T-cell (primary cell): ENCODE results near the gene CNST. TPM values are rescaled to one million over a fixed set of nuclear protein-coding genes. Genes with fewer than 3 reads are reported as not detected.
"Not testable (repeated sequence)": the region's sequence is repeated elsewhere in the genome, so short reads cannot be mapped to it uniquely, and the experiment has no call there.

Experiments
- ATAC-seq, 4 experiments: fragments of 200-7000 bp in 3 of 4; fragments of 150-1000 bp in 1 of 4; cut with Tn5 transposase; replicated peaks in 1 of 4; 1 replicate in 3 of 4; 2 replicates in 1 of 4; pipeline ENCODE4 v1.10.0; 2021; ENCODE audit warnings: moderate library complexity in 3 of 4, mild to moderate bottlenecking in 2 of 4, moderate number of reproducible peaks in 1 of 4
- CTCF ChIA-PET, 2 donors: fragments of 300-600 bp; sonication (Branson Sonifier 250); formaldehyde crosslinking; loops; one replicate each; lab custom pipeline; 2022; ENCODE audit warnings: antibody characterized with exemption in 2 of 2; lab: Charles Lee
- POLR2A ChIA-PET, 2 donors: fragments of 300-600 bp; sonication (Branson Sonifier 250); formaldehyde crosslinking; loops; one replicate each; lab custom pipeline; 2022; ENCODE audit warnings: antibody characterized with exemption in 2 of 2; lab: Charles Lee
- DNase-seq, 35 experiments: peaks; one replicate each; pipeline versions ENCODE4 v3.0.0 to v3.0.0-alpha.2; 2013 to 2023
- H3K27ac ChIP-seq: one replicate; pipeline ENCODE4 v1.5.1; 2013; ENCODE audit warnings: low read length
- H3K27me3 ChIP-seq, 2 experiments: replicated peaks in 1 of 2; 1 replicate in 1 of 2; 2 replicates in 1 of 2; pipeline versions ENCODE4 v1.6.1 to v1.7.0; 2013; ENCODE audit warnings: low read length in 1 of 2, mixed read lengths in 1 of 2; ENCODE audit not compliant: control insufficient read depth in 2 of 2, insufficient read depth in 2 of 2; ENCODE audit errors: extremely low read depth in 1 of 2
- H3K36me3 ChIP-seq, 2 donors: 1 replicate in 1 of 2; 2 replicates in 1 of 2; pipeline versions ENCODE4 v1.6.1 to v1.7.0; 2013; ENCODE audit warnings: low read length in 1 of 2; ENCODE audit not compliant: control insufficient read depth in 2 of 2, insufficient read depth in 1 of 2; ENCODE audit errors: extremely low read depth in 1 of 2
- H3K4me1 ChIP-seq, 2 experiments: 1 replicate in 1 of 2; 2 replicates in 1 of 2; pipeline versions ENCODE4 v1.6.1 to v1.7.0; 2013; ENCODE audit warnings: low read length in 2 of 2, mixed read lengths in 1 of 2; ENCODE audit not compliant: insufficient read depth in 2 of 2, control insufficient read depth in 1 of 2; ENCODE audit errors: extremely low read depth in 1 of 2
- H3K4me3 ChIP-seq, 2 donors: 1 replicate in 1 of 2; 2 replicates in 1 of 2; pipeline versions ENCODE4 v1.5.1 to v1.7.0; 2013; ENCODE audit warnings: mild to moderate bottlenecking in 2 of 2, low read length in 1 of 2, moderate library complexity in 1 of 2; ENCODE audit not compliant: control insufficient read depth in 1 of 2; ENCODE audit errors: extremely low read depth in 1 of 2
- H3K9me3 ChIP-seq: 2 replicates; pipeline ENCODE4 v1.7.0; 2013
- H3K27ac Mint-ChIP-seq, 2 donors: one replicate each; pipeline ENCODE4 v1.8.0; 2020 to 2021; ENCODE audit warnings: mild to moderate bottlenecking in 2 of 2, mixed read lengths in 2 of 2
- H3K27me3 Mint-ChIP-seq, 2 donors: one replicate each; pipeline ENCODE4 v1.8.0; 2021 to 2022; ENCODE audit warnings: mixed read lengths in 2 of 2
- H3K36me3 Mint-ChIP-seq: one replicate; pipeline ENCODE4 v1.8.0; 2021; ENCODE audit warnings: mixed read lengths
- H3K4me1 Mint-ChIP-seq, 3 donors: one replicate each; pipeline ENCODE4 v1.8.0; 2020 to 2022; ENCODE audit warnings: mixed read lengths in 3 of 3, mild to moderate bottlenecking in 1 of 3
- H3K4me3 Mint-ChIP-seq, 3 donors: one replicate each; pipeline ENCODE4 v1.8.0; 2020 to 2022; ENCODE audit warnings: mild to moderate bottlenecking in 3 of 3, mixed read lengths in 3 of 3, moderate library complexity in 3 of 3
- H3K9me3 Mint-ChIP-seq, 3 donors: one replicate each; pipeline ENCODE4 v1.8.0; 2020 to 2022; ENCODE audit warnings: mixed read lengths in 3 of 3
- WGBS: methylation state at CpG from one replicate; pipeline ENCODE4 v1.1.5; 2013; ENCODE audit warnings: missing lambda C conversion rate; ENCODE audit not compliant: insufficient coverage; 5-methylcytosine and 5-hydroxymethylcytosine counted together
- total RNA-seq, 35 experiments: library from RNA in 6 of 35; stranded (reverse) in 6 of 35; fragments of 120-200 nt in 1 of 35; gene quantifications; one replicate each; pipeline versions ENCODE4 v1.2.1 to v1.2.4 and lab custom pipeline; 2013 to 2026

Gene CNST
- total RNA-seq, 5 donors from 2014 or later (not counting 1 experiment from before 2014, with no cell fraction given) = 69.0 to 87.3 (median 74.4) TPM

DNA sequence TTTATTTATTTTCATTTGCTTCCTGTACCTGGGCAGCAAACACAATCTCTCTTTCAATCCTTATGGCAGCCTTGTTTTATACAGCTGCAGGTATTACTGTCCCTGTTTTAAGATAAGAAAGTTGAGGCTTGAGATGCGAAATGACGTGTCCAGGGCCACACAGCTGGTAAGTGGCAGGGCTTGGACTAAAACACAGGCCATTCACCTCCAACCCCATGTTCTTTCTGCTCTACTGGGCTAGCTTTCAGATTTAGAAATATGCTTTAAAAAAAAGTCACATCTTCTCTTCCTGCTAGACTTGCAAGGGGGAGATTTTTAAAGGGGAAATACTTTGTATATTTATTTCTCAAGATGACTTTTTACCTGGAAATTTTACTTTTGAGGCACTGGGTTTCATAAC lies 62.8 kb downstream of the CNST start:
- Mint-ChIP-seq H3K27me3 (no peaks in the 10 kb centered on the region), H3K4me1 (peaks cover 9 to 14% (median 11%) of the 10 kb centered on the region in 3 donors), H3K9me3 (no peaks in the 10 kb centered on the region), H3K27ac (no peak overlapping the region), H3K36me3 (peaks cover 48% of the 10 kb centered on the region), H3K4me3 (no peak overlapping the region)
- ChIA-PET CTCF (interaction anchor here in 1 of 2 donors (0.6 kb wide), 1 partner anchor 92 kb away, joined by 3 read pairs; no protein-coding TSS in a partner anchor), POLR2A (no interaction called here)
- H3K4me3 ChIP-seq = no peak overlapping the region
- no peaks in the 10 kb centered on the region for H3K9me3 ChIP-seq
- no CpG with 5 or more reads among the region's 2 CpGs for WGBS
- DNase-seq (no peak), ATAC-seq (no peak)
- H3K36me3 ChIP-seq = peaks cover 3 to 45% of the 10 kb centered on the region in 2 donors
- no peaks in the 10 kb centered on the region for H3K27me3 ChIP-seq
- H3K27ac ChIP-seq = no peak overlapping the region
- no peaks in the 10 kb centered on the region for H3K4me1 ChIP-seq

DNA sequence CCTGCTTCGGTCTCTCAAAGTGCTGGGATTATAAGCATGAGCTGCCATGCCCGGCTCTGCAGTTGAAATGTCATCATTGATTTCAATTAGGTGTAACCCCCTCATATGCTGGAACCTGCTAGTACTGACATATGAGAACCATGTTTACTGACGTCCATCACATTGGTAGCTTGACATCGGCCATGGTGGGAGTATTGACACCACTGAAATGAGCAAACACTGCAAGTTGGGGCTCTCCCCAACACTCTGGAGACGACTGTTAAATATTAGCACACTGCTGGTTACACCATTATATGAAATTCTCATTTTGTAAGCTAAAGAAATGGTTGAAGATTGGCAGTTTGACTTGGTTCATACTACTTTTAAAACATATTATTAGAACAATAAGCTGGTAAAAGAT lies 63.7 kb downstream of the CNST start:
- no peak for ATAC-seq
- no peaks in the 10 kb centered on the region for H3K9me3 Mint-ChIP-seq
- no peak overlapping the region for H3K27ac Mint-ChIP-seq
- H3K4me3 Mint-ChIP-seq = no peak overlapping the region
- H3K4me1 Mint-ChIP-seq = peaks cover 9 to 13% (median 11%) of the 10 kb centered on the region in 3 donors
- H3K27me3 Mint-ChIP-seq = no peaks in the 10 kb centered on the region
- Histone ChIP-seq H3K4me1 (no peaks in the 10 kb centered on the region), H3K27ac (no peak overlapping the region), H3K36me3 (peaks cover 6 to 47% of the 10 kb centered on the region in 2 donors), H3K9me3 (no peaks in the 10 kb centered on the region), H3K27me3 (no peaks in the 10 kb centered on the region), H3K4me3 (no peak overlapping the region)
- no peak for DNase-seq
- CTCF ChIA-PET = no interaction called here
- 88% methylated on average over 4 of the region's 5 CpGs for WGBS
- H3K36me3 Mint-ChIP-seq = peaks cover 50% of the 10 kb centered on the region
- POLR2A ChIA-PET = no interaction called here

DNA sequence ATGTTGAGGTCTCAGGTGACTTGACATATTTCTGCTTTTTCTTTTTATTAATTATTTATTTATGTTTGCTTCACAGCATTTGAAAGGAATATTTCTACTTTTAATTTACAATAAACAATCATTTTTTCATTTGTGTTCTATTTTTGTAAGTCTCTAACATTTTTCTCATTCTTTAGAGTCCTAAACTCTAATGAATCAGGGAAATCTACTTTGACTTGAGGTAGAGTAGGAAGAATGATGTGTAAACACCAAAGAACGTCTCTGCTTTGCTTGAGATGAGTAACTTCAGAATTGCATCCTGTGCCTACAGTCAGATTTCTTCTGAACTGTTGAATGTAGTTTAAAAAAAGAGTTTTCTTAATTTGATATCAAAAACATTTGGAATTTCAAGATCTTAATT lies 65.2 kb downstream of the CNST start:
- H3K27me3 Mint-ChIP-seq = no peaks in the 10 kb centered on the region
- no peak overlapping the region for H3K4me3 Mint-ChIP-seq
- H3K27ac ChIP-seq = no peak overlapping the region
- H3K4me1 Mint-ChIP-seq = peaks cover 7 to 11% (median 9%) of the 10 kb centered on the region in 3 donors
- POLR2A ChIA-PET = no interaction called here
- H3K36me3 Mint-ChIP-seq = peaks cover 49% of the 10 kb centered on the region
- H3K9me3 ChIP-seq = no peaks in the 10 kb centered on the region
- WGBS = no CpG with 5 or more reads among the region's 1 CpG
- no peaks in the 10 kb centered on the region for H3K9me3 Mint-ChIP-seq
- DNase-seq (no peak), ATAC-seq (no peak)
- H3K4me1 ChIP-seq = no peaks in the 10 kb centered on the region
- CTCF ChIA-PET = no interaction called here
- no peak overlapping the region for H3K4me3 ChIP-seq
- no peaks in the 10 kb centered on the region for H3K27me3 ChIP-seq
- H3K27ac Mint-ChIP-seq = no peak overlapping the region
- peaks cover 6 to 45% of the 10 kb centered on the region in 2 donors for H3K36me3 ChIP-seq

DNA sequence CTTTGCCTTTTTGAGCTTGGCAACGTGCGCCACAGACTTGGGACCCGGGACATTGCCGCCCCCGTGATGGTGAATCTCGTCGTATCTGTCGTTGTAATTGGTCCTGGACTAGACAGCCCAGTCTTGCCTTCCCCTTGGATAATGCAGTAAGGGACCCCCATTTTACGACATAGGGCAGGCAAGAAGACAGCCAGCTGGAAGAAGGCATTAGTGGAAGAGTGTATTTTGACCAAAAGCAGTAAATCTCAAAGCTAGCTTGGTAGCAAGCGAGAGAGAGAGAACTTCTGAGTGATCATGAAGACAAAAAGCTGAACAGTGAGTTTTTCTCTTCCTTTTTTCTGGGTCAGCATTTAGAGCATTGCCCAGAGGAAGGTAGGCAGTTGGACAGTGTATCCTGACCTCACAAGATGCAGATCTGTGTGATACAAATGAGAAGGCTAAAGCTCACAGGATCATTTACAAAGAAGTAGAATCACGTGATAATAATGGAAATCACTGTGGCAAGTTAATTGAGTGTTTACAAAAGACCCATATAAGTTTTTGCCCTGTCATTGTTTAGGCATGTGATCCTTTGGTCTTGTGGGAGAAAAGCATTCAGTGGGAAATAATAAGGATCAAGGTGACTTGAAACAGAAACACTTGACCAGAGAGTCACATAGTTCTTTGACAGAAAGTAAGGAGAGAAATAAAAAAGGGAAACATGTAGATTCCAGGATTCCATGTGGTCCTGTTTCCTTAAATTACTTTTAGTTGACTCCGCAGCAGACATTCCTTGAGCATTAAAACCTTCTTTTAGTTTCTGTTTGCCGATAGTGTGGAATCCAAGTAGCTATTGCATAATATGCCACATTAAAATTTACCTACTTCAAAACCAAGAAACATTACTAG lies 66.3 kb downstream of the CNST start:
- DNase-seq = no peak
- no peak overlapping the region for H3K27ac Mint-ChIP-seq
- Histone ChIP-seq H3K27ac (no peak overlapping the region), H3K4me1 (no peaks in the 10 kb centered on the region), H3K27me3 (no peaks in the 10 kb centered on the region), H3K9me3 (no peaks in the 10 kb centered on the region), H3K4me3 (no peak overlapping the region), H3K36me3 (peaks cover 6 to 48% of the 10 kb centered on the region in 2 donors)
- 99% methylated on average over 11 of the region's 13 CpGs for WGBS
- H3K4me1 Mint-ChIP-seq = peaks cover 0 to 2% (median under 1%) of the 10 kb centered on the region in 3 donors
- peaks cover 39% of the 10 kb centered on the region for H3K36me3 Mint-ChIP-seq
- no peak overlapping the region for H3K4me3 Mint-ChIP-seq
- ATAC-seq = no peak
- POLR2A ChIA-PET = interaction anchor here in 1 of 2 donors (0.5 kb wide), 1 partner anchor 17 kb away, joined by 4 read pairs; no protein-coding TSS in a partner anchor
- CTCF ChIA-PET = no interaction called here
- H3K9me3 Mint-ChIP-seq = no peaks in the 10 kb centered on the region
- H3K27me3 Mint-ChIP-seq = no peaks in the 10 kb centered on the region

DNA sequence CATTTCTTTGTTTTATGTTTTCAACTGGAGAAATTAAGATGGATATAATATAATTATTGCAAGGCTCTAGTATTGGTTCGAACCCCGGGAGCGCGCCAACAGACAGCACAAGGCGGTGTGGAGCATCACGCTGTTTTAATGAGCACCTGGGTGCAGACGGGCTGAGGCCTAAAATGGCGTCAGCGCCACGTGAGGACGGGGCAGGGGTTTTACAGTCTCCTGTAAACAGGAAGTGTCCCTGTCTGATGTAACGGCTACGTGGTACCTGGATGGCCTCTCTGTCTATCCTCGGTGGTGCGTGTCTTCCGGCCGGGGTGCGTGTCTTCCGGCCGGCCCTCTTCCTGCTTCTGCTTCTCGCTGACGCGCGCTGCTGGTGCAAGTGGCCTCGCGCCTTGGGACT lies 68.4 kb downstream of the CNST start:
- H3K4me1 ChIP-seq, H3K27me3 Mint-ChIP-seq, ATAC-seq, H3K27ac ChIP-seq, H3K27ac Mint-ChIP-seq, H3K27me3 ChIP-seq, H3K4me1 Mint-ChIP-seq, POLR2A ChIA-PET, DNase-seq, H3K9me3 Mint-ChIP-seq, CTCF ChIA-PET, H3K9me3 ChIP-seq, H3K4me3 Mint-ChIP-seq, H3K4me3 ChIP-seq: not testable (repeated sequence)
- peaks cover 14 to 60% of the 10 kb centered on the region in 2 donors for H3K36me3 ChIP-seq
- WGBS = 98% methylated on average over 7 of the region's 26 CpGs
- H3K36me3 Mint-ChIP-seq = peaks cover 28% of the 10 kb centered on the region

DNA sequence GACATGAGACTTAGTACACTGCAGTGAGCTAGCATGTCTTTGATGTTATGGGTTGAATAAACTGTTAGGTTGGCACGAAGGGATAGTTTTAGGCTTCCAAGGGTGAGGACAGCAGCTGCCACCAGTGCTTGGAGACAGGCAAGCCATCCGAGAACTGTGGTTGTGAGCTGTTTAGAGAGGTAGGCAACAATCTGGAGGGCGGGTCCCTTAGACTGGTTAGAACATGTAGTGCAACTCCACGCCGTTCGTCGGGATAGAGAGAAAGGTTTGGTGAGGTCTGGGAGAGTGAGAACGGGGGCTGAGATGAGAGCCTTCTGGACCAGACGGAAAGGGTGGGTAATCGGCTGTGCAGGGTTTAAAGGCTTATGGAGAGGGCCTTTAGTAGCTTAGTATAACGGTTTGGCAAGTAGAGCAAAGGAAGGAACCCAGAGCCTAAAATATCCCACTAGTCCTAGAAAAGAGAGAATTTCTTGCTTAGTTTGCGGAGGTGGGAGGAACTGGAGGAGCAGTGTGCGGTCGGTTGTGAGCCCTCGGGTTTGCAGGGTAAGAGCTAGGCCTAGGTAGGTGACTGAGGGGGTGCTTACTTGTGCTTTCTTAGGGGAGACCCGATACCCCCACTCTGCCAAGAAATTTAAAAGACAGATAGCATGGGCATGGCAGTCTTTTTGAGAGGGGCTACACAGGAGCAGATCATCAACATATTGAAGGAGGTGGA lies 72.8 kb downstream of the CNST start:
- ATAC-seq = no peak
- Mint-ChIP-seq H3K36me3 (peaks cover 29% of the 10 kb centered on the region), H3K4me1 (peaks cover 0 to 6% (median 2%) of the 10 kb centered on the region in 3 donors), H3K4me3 (no peak overlapping the region), H3K27me3 (no peaks in the 10 kb centered on the region), H3K27ac (no peak overlapping the region), H3K9me3 (no peaks in the 10 kb centered on the region)
- Histone ChIP-seq H3K4me1 (peaks cover 0 to 11% of the 10 kb centered on the region in 2 experiments), H3K9me3 (no peaks in the 10 kb centered on the region), H3K27ac (no peak overlapping the region), H3K4me3 (no peak overlapping the region), H3K27me3 (no peaks in the 10 kb centered on the region), H3K36me3 (peaks cover 11 to 53% of the 10 kb centered on the region in 2 donors)
- WGBS = over 99% methylated on average over 10 of the region's 16 CpGs
- ChIA-PET POLR2A (no interaction called here), CTCF (interaction anchor here in 1 of 2 donors (1.0 kb wide), 1 partner anchor 15 kb away, joined by 3 read pairs; no protein-coding TSS in a partner anchor)
- DNase-seq = no peak
